Kasumi-1 (cell line): ENCODE measurements around the gene ERC2.

Source experiments
- DNase-seq, 2 experiments: peaks; one replicate each; lab custom pipeline; 2025; lab: John Stamatoyannopoulos, UW

ERC2 gene

GRCh38 chr3:56424885-56425284 is 43.4 kb downstream of the ERC2 start:
- no peak for DNase-seq

GRCh38 chr3:56424336-56424735 is 43.9 kb downstream of the ERC2 start:
- no peak for DNase-seq

DNA sequence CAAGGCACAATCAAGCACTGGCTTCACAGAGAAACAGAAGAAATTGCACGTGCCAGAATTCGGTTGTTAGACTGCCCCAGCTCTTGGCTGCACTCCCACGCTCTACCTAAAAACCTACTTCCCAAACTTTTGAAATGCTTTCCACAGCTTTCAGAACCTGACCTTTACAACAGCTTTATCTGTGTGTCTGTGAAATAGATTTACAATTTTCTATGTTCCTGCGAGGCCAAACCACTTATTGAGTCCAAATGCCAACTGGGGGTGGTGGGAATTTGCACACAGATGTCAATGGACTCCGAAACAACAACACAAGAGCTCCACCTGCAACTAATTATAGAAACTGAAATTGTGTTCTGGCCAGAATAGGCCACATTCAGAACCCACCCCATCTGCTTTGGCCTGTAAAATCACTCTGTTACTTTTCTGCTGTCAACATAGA is 44.6 kb downstream of the ERC2 start:
- DNase-seq: no peak

DNA sequence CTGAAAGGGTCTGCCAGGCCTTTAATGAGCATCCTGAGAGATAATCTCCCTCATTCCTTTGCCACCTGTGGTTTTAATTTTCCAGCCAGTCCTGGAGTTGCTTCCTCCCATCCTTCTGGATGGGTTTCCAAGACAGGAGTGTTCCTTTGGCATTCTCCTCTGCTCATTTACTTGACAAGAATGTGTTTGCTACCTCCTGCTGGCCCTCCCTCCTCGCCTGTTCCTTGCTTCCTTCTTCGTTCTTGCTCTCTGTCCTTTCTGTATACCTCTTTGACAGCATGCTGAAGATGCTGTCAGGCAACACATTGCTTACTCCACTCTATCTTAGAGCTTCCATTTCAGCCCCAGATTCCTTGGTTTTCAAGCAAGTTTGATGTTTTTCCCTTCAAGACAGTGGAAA is 46.0 kb downstream of the ERC2 start:
- DNase-seq: no peak

- DNase-seq: no peak
Measured at GRCh38 chr3:56421205-56421604, 47.1 kb downstream of the ERC2 start.

DNA sequence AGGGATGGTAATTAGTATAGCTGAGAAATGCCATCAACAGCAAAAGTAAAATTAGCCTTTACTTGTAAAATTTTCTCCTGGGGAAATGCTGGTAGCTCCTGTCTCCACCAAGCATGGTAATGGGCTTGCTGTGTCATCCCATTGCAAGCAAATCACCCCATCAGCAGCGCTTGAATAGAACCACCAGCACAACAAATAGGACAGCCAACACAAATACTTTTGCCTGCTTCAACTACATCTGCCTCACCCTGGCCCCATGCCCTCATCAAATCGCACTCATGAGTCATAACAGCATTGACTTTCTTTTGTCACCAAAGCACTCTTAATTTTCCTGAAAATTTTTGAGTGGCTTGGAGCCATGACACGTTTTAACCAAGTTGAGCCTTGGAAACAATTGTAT is 52.6 kb downstream of the ERC2 start:
- no peak for DNase-seq

DNA sequence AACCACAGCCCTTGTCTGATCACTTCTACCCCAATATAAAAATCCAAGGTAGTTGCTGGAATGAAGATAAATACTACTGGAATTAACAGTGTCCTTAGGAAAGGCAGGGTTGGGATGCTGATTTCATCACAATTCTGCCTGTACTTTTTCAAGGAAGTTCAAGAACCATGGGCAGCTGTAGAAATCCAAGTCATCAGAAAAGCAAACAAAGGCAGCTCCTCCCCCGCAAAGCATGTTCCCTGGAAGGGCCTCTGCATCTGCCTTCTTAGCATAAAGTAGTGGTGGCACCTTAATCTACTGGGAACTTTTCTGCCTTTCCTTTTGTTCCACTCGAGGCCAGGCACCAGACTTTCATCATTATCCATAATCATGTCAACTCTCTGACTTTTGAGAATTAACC is 54.4 kb downstream of the ERC2 start:
- DNase-seq: no peak

GRCh38 chr3:56411166-56411565 is 57.1 kb downstream of the ERC2 start:
- no peak for DNase-seq

DNA sequence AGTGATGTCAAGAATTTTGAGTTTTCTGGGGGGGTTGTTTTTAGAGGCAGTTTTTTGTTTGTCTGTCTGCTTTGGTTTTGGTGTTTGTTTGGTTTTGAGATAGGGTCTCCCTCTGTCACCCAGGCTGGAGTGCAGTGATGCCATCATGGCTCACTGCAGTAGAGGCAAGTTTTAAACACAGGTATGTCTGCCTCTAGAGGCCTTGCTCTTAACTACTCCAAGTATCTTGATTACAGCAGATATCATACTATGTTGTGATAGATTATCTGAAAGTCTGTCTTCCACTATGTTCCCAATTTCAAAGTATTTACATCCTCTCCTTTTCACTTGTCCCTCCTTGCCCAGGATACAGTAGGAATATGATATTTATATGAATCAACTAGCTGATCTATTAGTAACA is 57.7 kb downstream of the ERC2 start:
- no peak for DNase-seq

GRCh38 chr3:56409790-56410189 is 58.5 kb downstream of the ERC2 start:
- DNase-seq: no peak

GRCh38 chr3:56408761-56409196 is 59.5 kb downstream of the ERC2 start:
- DNase-seq: no peak

DNA sequence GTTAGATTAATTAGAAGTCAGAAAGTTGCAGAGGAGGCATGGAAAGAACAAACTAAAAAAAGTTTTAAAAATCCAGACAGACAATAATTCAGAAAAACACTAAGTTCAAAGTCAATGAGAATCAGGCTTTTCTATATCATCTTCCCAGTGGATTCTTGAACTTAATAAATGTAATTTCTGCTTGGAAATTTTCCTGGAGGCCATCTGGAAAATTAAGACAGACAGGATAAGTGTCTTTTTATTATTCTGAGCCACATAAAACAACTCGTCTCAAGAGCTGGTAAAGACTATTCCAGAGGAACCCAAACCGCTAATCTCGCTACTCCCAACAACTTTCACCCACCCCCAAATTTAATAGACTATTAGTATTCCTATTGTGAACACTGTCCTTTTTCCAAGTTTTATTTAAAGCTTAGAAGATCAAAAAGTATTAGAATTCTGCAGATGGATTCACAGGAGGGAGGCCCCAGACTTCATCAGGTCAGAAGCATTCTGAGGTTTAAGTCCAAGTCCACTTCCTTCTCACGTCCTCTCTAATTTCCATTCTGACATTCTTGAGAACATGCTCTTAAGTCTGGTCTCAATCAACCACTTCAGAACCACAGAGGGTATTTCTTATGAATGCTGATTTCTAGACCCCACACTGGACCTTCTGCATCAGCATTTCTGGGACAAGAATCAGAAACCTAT is 61.3 kb downstream of the ERC2 start:
- no peak for DNase-seq

DNA sequence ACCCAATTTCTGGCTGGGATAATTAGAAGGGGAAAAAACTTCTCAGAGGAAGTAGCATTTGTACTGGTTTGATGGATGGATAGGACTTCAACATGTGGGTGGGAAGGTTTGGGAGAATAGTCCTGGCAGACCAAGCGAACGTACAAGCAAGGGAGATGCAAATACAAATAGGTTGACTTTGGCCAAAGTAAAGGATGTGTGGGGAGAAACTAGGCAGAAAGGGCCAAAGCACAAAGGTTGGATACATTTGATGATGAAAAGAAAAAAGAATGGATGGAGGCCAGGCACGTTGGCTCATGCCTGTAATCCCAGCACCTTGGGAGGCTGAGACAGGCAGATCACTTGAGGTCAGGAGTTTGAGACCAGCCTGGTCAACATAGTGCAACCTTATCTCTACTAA is 63.4 kb downstream of the ERC2 start:
- no peak for DNase-seq

GRCh38 chr3:56398659-56399058 is 69.6 kb downstream of the ERC2 start:
- DNase-seq: no peak

GRCh38 chr3:56397798-56398197 is 70.5 kb downstream of the ERC2 start:
- no peak for DNase-seq

DNA sequence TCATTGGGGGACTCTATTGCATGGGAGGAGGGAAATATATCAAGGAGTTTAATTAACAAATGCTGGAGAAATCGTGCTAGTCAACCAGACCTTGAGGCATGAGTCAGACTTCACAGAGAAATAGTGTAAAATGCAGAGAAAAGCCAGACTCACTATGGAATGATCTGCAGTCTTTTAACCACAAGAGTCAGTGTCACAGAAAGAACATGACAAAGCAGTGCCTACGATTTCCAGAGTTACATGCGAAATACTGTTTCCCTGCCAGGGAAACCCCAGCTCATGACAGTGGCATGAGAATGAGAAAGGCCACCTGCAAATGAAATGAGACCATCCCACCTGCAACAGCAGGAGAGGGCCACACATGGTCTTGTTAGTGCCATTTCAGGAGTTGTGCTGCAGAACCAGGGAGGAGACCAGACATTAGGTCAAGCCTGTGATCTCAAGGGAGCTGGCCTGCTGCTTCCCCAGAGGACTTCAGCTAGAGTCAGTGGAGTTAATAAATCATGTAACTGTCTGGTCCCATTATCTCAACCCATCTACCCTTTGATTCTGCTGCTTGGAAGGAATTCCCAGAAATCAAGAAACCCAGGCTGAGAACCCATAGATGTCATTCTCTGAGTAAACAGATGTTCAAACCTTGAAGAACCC is 79.0 kb downstream of the ERC2 start:
- no peak for DNase-seq

- no peak for DNase-seq
Measured at GRCh38 chr3:56383092-56383491, 85.2 kb downstream of the ERC2 start.

- no peak for DNase-seq
Measured at GRCh38 chr3:56379723-56380287, 88.5 kb downstream of the ERC2 start.

DNA sequence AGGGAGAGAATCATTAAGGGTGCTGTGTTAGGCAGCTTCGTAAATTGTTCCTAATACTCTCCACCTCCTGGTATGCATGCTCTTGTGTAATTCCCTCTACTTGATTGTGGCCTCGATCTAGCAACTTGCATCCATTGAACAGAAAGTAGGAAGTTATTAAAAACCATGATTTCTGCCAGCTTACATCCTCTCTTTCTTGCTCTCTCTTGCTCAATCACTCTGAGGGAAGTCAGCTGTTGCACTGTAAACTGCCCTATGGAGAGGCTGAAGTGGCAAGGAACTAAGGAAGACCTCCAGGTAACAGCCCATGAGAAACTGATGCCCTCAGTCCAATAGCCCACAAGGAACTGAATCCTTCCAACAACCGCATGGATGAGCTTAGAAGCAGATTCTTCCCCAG is 92.6 kb downstream of the ERC2 start:
- DNase-seq: peak; percentile 2 to 18

- no peak for DNase-seq
Measured at GRCh38 chr3:56373386-56373785, 94.9 kb downstream of the ERC2 start.

DNA sequence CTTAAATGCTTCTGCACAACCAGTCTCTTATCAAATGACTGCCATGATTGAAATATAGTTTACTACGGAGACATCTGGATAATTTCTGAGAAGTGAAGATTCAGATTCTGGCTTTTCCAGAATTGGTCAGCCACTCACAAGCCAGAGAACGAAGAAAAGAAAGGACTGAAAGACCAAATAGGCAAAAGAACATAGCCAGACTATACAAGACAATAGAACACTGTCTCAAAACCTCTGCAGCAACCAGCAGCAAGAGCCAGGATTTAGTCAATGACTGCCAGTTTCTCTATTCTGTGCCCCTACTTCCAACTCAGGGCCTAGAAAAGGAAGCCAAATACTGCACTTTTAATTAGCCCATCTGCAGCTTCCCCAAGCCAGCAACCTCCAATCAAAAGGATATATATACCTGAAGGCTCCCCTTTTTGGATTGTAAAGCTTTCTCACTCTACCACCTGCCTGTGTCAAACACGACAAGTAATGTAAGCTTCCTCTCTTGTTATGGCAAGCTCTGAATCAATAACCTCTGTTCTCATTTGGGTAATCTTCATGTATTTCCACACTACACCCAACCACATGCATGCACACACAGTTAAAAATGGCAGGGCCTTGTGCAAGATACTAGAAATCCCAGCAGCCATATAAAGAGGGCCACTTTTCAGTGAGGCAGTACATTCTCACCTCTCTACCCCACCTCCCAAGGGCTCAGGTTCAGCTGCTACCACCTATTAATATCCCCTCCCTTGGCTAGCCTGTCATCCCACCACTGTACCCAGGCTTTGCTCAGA is 97.1 kb downstream of the ERC2 start:
- DNase-seq: no peak

DNA sequence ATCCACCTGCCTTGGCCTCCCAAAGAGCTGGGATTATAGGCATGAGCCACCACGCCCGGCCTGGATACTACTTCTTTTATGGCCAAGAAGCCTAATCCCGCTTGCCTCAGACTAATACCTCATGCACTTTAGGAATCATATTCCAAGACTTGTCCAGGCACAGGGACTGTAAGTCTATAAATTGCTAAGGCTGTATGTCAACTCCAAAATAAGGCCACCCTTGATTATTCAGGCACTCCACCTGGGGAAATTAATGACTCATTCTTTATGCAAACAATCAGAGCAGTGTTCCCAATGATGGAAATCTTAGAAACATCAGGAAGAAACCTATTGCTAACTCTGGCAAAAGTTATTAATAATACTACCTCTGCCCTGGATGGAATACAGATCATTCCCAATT is 98.4 kb downstream of the ERC2 start:
- no peak for DNase-seq

- DNase-seq: no peak
Measured at GRCh38 chr3:56368846-56369245, 99.4 kb downstream of the ERC2 start.
